LNCaP clone FGC (cell line): ENCODE measurements around the gene METTL13.
"Not testable (repeated sequence)": the region's sequence is repeated elsewhere in the genome, so short reads cannot be mapped to it uniquely, and the experiment has no call there.

Experiments
- DNase-seq: peaks from one replicate; pipeline ENCODE4 v3.0.0-alpha.2; 2011; ENCODE audit warnings: low read depth
- H3K4me3 ChIP-seq: 2 replicates; pipeline ENCODE4 v1.5.1; 2011; ENCODE audit warnings: mild to moderate bottlenecking, low read depth, low read length, control low read depth
- CTCF ChIP-seq: IDR thresholded peaks from 2 replicates; pipeline ENCODE4 v1.5.1; 2012; ENCODE audit warnings: mild to moderate bottlenecking; ENCODE audit not compliant: control insufficient read depth, insufficient read depth; ENCODE audit errors: extremely low read depth

The METTL13 gene

GRCh38 chr1:171792656-171793369 is 11.4 kb downstream of the METTL13 start:
- no peak overlapping the region for H3K4me3 ChIP-seq
- no peak for TF ChIP-seq CTCF
- no peak for DNase-seq

- DNase-seq, result no peak
- no peak for TF ChIP-seq CTCF
- H3K4me3 ChIP-seq, result no peak overlapping the region
These were observed 12.2 kb downstream of the METTL13 start for GRCh38 chr1:171793636-171794035.

- TF ChIP-seq CTCF, result no peak
- no peak overlapping the region for H3K4me3 ChIP-seq
- no peak for DNase-seq
These were observed 12.6 kb downstream of the METTL13 start for GRCh38 chr1:171794085-171794484.

- no peak for TF ChIP-seq CTCF
- DNase-seq, result no peak
- H3K4me3 ChIP-seq, result no peak overlapping the region
These were observed 15.1 kb downstream of the METTL13 start for GRCh38 chr1:171796592-171796991.

GRCh38 chr1:171798311-171798710 is 16.9 kb downstream of the METTL13 start:
- no peak for TF ChIP-seq CTCF
- no peak overlapping the region for H3K4me3 ChIP-seq
- DNase-seq, result no peak

- H3K4me3 ChIP-seq, result no peak overlapping the region
- no peak for DNase-seq
- TF ChIP-seq CTCF, result no peak
These were observed 17.3 kb downstream of the METTL13 start for GRCh38 chr1:171798765-171799164.

- DNase-seq, result no peak
- H3K4me3 ChIP-seq, result no peak overlapping the region
- no peak for TF ChIP-seq CTCF
These were observed 17.7 kb downstream of the METTL13 start for GRCh38 chr1:171799166-171799565.

GRCh38 chr1:171799698-171800097 is 18.2 kb downstream of the METTL13 start:
- DNase-seq, H3K4me3 ChIP-seq: not testable (repeated sequence)
